Hematopoietic multipotent progenitor cell treated with erythropoietin and hydrocortisone succinate and interleukin-3 and kit ligand, for 15 days (in vitro differentiated cells): Measurements from ENCODE around the gene MYOM1.

Experiments
- DNase-seq: peaks from one replicate; pipeline ENCODE4 v3.0.0-alpha.2; 2015; ENCODE audit warnings: low spot score

The MYOM1 gene

DNA sequence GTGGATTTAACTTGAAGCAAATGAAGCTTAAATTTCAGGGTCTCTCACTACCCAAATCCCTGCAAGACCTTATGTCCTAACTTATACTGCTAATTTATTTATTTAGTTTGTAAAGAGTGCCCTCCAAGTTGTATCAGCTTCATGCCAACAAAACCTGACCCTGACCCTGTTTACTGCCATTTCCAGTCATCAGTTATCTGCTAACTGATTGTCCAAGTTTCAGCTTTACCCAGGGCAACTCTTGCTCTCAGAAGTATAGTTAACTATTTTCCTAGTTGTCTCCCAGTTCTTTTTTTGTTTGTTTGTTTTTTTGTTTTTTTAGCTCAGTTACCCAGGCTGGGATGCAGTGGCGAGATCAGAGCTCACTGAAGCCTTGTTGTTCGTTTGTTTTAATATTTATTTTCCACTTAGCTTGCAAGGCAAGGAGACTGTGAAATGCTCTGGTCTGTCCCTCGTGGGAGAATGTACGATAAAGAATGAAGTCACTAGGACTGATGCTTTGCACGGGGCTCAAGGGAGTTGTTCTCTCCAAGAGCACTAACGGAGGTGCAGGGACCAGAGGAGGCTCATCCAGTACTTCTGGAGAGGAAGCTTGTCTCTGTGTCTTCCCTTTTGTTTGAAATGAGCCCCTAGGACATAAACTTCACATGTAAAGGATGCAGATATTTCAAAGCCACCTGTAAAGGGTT lies 35.3 kb downstream of the MYOM1 start:
- no peak for DNase-seq

DNA sequence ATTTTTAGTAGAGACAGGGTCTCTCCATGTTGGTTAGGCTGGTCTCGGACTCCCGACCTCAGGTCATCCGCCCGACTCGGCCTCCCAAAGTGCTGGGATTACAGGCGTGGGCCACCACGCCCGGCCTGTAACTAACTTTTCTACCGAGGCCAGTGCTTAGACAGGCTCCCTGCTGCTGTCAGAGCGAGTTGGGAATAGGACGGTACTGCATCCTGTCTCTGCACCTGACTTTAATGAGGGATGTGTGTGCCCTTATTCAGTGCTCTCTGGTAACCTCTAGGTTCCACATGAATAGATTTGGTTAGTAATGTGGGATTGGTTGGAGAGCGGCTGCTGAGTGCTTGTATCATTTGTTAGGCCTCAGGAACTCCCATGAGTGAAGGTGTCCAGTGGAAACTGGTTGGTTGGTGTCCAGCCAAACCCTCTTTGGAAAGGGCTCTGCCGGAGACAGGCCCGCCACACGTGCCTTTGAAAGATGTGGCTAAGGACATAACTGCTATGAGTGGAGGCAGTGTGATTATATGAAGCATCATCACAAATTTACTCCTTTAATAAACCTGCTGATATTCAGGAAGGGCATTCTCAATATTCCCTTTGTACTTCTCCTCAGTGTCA lies 36.6 kb downstream of the MYOM1 start:
- no peak for DNase-seq

DNA sequence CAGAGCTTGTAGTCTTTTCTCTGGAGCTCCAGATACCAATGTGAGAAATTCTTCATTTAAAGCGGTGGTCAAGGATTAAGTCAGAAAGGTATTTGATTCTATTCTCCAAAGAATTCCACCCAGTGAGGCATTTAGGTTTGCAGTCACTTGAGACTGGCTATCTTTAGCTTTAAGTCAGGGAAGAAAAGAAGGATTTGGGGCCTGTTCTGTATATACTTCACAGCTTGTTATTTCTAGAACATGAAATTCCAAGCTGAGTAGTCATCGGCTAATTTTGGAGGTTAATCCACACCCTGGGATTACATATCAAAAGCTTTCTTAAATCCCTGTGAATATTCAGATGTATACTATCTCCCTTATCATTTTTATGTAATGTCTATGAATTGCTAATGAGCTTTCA lies 39.4 kb downstream of the MYOM1 start:
- no peak for DNase-seq

DNA sequence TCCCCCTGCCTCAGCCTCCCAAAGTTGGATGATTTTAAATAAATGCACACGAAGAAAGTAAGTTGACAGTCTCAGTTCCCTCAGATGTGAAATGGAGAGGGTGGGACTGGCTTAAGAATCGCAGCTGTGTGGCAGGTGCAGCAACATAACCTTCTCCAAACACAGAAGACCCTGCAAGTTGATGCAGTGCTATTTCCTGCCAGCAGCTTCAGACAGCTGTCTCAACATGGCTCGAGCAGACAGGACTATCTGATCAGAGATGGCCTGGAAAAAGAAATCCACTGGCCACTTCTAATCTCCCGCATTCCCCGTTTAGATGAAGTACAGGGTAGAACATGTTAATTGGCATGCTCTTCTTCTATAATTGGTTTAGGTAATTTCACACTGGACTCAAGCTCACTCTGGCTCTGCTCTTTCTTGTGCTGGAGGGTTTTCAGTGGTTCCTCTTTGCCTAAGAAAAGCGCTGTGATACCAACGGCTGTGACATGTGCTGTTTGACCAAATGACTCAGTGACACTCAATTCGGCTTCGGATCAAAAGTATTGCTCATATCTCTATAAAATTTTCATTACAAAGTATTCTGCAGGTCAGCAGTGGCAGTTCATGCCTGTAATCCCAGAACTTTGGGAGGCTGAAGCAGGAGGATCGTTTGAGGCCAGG lies 40.2 kb downstream of the MYOM1 start:
- DNase-seq: no peak

DNA sequence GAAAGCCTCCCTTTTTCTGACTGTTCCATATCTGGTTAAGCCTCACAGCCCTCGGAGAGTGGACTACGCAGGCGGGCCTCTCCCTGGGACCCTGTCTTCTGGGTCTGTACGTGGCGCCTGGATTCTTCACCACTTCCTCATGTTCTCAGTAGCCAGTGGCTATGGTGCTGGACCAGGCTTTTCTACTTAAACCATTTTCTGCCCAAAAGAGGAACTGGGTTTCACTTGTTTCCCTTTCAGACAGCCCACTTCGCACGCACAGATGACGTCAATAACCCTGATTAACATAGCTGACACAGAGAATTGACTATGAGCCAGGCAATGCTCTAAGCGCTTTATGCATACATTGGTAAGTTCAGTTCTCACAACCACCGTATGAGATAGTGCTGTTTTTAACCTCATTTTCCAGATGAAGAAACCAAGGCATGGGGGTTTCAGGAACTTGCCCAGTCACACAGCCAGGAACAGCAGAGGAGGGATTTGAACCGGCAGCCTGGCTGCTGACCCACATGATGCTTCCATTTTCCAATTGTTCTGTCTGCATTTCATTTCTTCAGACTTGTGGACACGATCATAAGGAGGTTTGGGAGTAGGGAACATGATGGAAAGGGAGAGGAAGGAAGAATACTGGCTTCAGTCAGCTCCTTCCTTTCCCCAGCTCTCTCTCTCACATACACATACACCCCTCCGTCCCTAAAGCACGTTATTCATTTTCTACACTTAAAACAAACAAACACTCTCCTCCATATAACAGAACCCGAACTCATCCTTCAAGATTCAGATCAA lies 41.7 kb downstream of the MYOM1 start:
- DNase-seq: peak; percentile 56

DNA sequence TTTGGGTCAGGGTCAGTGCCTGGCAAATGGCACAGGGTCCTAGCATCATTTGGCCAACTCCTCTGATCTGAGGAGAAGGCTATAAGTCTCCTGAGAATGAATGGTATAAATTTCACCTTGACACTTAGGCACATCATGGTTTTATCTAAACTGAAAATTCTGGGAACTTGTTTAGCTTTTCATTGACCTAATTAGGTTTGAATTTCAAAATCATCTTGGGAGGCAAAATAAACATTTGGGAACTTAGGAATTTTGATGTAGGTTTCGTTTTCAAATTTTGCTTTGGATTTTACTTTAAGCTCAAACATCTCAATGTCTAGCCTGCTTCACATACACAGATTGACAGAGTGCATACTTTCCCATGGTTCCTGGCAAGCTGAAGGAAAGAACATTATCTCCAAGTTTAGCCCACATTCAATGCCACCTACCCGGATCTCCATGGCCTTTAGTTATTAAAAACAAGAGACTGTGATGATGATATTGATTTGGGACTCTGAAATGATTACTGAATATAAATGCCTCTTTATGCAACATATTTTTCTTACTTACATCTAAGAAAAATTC lies 44.5 kb downstream of the MYOM1 start:
- no peak for DNase-seq

DNA sequence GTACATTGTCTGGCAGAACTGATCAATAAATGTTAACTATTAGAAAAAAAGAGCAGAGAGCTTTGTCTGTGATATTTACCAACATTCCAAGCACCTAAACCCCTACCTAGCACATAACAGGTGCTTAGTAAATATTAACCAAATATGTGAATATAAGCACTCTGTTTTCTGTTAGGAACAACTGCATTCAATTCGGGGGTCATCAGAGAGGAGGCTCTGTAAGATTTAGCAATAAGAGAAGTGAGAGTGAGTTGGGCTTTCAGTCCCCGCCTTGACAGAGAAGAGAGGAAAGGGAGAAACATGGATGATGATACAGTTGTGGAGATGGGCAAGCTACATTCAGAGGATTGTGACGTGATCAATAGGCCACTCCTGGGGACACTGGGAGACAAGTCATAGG lies 47.7 kb downstream of the MYOM1 start:
- DNase-seq: no peak

DNA sequence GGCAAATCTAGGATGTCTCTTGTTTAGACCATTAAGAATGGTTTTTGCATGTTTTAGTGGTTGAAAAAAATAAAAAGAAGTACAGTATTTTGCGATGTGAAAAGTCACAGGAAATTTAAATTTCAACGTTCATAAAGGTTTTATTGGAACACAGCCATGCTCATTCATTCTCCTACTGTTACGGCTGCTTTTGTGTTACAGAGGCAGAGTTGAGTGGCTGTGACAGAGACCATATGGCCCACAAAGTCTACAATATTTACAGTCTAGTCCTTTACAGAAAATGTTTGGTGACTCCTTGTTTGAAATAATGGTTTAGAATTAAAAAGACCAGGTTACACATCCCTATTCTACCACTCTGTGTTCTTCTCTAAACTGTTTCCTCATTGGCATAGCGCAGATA lies 48.1 kb downstream of the MYOM1 start:
- DNase-seq: no peak

DNA sequence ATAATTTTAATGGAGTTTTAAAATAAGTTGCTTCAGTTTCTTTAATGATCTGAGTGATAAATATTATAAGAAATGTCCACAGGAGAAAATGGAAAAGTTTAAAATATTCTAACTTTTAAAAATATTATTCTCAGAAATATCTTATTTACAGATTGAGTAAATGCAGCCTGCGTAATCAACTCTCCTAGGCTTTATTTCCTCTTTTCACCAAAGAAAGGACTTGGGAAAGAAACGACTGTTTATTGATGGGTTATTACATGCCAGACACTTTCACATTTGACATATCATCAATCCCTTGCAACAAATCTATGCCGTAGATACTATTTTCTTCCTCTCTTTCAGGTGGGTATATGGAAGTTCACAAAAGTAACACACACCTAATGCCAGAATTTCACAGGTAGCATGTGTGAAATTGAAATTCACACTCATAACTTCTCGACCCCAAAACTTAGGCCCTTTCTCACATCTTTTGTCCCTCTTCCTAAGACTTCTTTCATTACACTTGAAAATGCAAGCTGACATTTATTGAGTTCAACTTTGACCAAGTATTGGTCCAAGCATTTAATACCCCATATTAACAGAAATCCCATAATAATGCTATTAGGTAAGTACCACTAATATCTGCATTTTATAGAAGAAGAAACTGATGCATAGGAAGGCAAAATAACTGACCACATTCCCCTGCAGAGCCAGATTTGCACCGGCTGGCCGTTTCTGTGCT lies 49.2 kb downstream of the MYOM1 start:
- no peak for DNase-seq

DNA sequence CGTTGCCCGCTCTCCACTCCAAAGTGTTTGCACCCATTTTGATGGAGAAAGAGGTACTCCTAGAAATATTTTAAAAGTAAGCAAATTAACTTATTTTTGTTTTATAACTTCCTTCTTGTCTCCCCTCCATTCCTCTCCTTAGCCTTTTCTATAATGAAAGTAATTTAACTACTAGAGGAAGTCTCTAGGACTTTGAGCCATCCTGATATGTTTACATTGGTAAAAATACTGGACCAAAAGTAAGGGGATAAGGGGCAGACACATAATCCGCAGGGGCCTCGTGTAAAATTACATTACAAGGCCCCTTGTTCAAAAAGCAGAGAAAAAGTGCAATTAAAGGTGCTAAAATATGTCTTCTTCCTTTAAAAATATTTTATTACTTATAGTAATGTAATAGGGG lies 55.4 kb downstream of the MYOM1 start:
- no peak for DNase-seq

DNA sequence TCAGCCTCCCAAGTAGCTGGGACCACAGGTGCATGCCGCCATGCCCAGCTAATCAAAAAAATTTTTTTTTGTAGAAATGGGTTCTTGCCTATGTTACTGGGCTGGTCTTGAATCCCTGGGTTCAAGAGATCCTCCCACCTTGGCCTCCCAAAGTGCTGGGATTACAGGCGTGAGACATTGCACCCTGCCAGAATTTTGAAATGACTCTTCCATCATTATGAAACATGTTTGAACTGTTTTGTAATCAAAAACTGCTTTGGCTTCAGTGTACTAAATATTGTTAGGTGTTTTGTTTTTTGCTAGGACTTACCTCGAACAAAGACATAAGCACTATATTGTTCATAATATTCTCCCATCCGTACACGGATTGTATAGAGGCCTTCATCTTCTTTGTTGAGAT lies 55.8 kb downstream of the MYOM1 start:
- no peak for DNase-seq

DNA sequence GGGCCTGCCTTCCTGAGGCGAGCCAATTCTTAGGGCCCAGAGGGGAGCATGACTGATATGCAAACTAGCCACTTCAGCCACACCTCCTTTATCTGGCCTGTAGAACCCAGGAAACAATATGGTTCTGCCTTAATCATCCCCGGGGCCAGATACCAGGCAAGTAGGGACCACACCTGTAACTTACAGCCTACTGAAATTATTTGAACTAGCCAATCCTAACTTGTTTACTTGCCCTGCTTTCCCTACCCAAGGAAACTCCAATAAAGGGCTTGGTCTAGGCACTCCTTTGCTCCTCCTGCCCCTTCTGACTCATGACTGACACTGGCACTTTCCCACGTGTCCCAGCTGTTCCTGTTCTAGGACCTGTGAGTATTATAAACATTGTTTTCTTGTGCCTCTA lies 57.6 kb downstream of the MYOM1 start:
- no peak for DNase-seq

DNA sequence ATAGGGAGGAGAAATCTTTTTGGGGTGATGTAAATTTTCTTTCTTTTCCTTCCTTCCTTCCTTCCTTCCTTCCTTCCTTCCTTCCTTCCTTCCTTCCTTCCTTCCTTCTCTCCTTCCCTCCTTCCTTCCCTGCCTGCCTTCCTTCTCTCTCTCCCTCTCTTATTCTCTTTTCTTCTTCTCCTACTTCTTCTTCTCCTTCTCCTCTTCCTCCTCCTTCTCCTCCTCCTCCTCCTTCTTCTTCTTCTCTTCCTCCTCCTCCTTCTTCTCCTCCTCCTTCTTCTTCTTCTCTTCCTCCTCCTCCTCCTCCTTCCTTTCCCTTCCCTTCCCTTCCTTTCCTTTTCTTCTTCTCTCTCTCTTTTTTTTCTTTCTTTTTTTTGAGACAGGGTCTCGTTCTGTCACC lies 59.9 kb downstream of the MYOM1 start:
- DNase-seq: no peak

DNA sequence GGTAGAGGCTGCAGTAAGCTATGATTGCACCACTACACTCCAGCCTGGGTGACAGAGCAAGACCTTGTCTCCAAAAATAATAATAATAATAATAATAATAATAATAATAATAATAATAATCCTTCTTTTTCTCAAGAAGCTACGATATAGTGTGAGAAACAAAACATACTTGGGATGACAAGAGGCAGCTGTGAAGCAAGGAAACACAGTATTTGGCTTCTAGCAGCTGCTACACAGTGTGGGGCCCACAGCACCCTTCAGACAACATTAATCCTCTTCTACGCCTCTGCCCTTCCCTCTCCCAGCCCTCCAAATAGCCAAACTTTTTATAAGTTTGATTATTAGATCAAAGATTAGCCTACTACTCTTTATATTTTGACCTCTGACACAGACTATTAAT lies 62.2 kb downstream of the MYOM1 start:
- no peak for DNase-seq

DNA sequence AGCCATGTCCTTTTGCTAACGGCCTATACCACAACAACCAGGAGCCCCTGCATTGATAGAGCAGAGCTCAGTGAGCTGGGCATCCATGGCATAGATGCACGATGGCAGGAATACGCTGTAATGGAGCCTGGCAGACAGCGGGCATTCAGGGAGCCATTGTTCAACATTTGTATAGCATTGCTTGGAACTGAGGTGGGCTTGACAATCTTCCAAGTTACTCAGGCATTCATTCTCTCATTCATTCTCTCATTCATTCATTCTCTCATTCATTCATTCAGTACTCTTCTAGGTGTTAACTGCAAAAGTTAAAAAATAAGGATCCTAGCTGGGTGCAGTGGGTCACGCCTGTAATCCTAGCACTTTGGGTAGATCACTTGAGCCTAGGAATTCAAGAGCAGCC lies 62.7 kb downstream of the MYOM1 start:
- DNase-seq: no peak

DNA sequence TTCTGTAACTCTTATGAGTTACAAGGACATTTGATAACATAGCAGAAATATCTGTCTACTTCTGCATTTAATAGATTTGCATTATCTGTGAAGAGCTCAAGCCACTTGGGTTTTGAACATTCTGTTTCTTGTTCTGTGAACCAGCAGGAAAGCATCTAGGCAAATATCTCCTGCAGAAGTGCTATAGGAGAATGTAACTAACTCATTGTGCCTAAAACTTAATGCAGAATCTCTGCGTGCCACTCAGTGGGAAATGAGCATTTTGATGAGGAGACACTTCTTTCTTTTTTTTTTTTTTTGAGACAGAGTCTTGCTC lies 63.5 kb downstream of the MYOM1 start:
- DNase-seq: no peak

DNA sequence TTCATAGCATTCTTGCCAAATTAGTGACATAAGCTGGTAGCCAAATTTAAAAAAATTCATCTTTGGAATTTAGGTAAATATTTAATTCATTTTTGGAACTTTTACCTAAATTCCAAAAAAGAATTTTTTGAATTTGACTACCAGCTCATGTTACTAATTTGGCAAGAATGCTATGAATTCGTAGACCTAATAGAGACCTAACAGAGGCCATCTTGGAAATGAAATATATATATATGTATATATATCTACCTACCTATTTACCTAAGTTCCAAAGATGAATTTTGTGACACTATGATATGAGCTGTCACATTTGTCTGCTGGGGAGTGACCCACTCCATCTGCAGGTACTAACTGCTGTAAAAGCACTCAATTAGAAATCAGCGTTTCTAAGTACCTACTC lies 65.6 kb downstream of the MYOM1 start:
- DNase-seq: no peak

DNA sequence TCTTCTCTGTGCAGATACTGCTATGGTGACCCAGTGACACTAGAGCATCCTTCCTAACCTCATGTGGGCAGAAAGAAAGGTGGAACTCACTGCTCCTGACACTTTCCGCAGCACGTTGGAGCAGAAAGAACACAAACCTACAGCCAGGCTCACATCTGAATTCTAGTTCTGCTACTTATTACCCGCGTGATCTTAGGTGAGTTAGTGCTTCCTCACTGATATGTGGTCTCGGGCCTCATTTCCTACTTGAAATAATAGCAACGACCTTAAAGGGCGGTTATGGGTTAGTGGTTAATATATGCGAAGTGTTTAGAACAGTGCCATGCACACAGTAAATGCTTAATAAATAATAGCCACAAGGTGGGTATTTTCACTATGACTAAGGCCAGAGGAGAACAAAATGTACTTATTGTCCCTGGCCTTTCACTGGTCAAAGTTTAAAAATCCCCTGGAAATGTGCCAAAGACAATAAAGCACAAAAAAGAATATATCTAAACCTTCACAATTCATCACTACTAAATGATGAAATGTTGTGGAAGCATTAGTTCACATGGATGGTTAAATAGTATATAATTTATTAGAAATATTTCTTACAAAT lies 66.6 kb downstream of the MYOM1 start:
- DNase-seq: no peak

DNA sequence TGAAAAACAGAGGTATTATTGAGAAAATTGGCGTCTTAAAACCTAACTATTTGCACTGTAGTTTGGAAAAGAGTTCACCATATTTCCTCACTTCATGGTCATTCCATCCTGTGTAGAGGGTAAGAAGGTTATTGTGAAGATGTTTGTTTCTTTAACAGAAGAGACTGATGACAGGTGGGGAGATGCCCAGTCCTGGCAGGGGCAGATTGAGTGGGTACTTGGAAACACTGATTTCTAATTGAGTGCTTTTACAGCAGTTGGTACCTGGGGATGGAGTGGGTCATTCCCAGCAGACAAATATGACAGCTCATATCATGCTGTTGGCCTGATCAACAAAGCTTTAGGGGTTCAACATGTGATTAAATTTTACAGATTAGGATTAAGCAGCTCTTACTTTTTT lies 67.5 kb downstream of the MYOM1 start:
- no peak for DNase-seq

DNA sequence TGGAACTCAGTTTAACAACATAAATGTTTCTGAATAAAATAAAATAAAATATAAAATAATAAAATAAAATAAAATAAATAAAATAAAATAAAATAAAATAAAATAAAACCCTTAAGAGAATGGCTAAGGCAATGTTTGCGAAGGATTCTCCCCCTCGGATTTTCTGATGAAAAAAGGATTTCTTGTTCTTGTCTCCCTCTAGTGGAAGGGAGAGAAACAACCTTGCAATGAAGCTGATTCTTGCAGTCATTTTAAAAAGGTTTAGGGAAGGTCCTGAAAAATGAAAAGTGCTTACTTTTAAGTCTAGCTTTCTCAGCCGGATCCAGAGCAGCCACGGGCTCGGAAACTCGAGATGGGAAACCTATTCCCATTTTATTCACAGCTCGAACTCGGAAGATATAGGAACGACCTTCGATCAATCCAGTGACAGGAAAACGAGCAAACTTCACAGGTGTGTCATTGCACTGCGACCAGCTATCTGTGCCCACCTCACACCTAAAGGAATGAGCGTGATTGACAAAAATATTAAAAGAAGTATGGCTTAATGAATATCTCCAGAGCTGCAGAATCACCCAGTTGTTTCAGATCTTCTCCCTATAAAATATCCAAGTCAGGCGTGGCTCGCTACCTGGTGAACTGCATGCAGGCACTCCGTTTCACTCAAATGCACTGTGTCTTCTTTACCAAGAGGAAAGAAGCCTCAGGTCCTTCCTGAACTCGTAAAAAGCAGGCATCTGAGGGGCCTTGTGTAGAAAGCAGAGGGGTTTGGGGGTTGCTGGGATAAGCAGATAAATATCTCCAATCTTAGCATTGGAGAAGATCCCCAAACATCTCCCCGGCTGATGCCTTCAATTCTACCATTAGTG lies 68.1 kb downstream of the MYOM1 start:
- peak; percentile 71 for DNase-seq

DNA sequence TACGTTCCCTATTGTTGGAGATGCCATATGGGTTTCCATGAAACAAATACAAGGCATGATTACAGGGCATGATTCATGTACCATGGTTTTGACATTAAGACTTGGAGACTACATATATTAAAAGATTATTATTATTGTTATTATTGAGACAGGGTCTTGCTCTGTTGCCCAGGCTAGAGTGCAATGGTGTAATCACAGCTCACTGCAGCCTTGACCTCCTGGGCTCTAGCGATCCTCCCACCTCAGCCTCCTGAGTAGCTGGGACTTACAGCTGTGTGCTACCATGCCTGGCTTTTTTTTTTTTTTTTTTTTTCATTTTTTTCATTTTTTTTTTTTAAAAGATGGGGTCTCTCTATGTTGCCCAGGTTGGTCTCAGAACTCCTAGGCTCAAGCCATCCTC lies 69.1 kb downstream of the MYOM1 start:
- no peak for DNase-seq
